Panc1 (cell line): Measurements from ENCODE around the gene DDX28. TPM values are rescaled to one million over a fixed set of nuclear protein-coding genes. Genes with fewer than 3 reads are reported as not detected.
"Not testable (repeated sequence)": the region's sequence is repeated elsewhere in the genome, so short reads cannot be mapped to it uniquely, and the experiment has no call there.

ENCODE experiments used
- ATAC-seq: fragments of 200-7000 bp; cut with Tn5 transposase; 2 replicates; pipeline ENCODE4 v1.9.1; 2020; ENCODE audit warnings: mild to moderate bottlenecking, moderate library complexity
- BruUV-seq: library from RNA; stranded (reverse); fragments of 400-500 nt; replicated peaks from 2 replicates; lab custom pipeline; 2021; lab: Mats Ljungman, UMichigan
- CTCF ChIA-PET: fragments of 300-600 bp; sonication (Branson Sonifier 250); formaldehyde crosslinking; loops from one replicate; lab custom pipeline; 2022; ENCODE audit warnings: antibody characterized with exemption; lab: Charles Lee
- POLR2A ChIA-PET: fragments of 300-600 bp; sonication (Branson Sonifier 250); formaldehyde crosslinking; loops from one replicate; lab custom pipeline; 2022; ENCODE audit warnings: antibody characterized with exemption; lab: Charles Lee
- DNase-seq: peaks from one replicate; pipeline ENCODE4 v3.0.0-alpha.2; 2010; ENCODE audit warnings: low read depth, low spot score
- H3K27ac ChIP-seq: 2 replicates; pipeline ENCODE4 v1.5.1; 2011; ENCODE audit warnings: mild to moderate bottlenecking, low read length, inconsistent platforms
- H3K27me3 ChIP-seq: fragments of 200-500 bp; sonication (Bioruptor generic); 2 replicates; pipeline ENCODE4 v1.6.0; 2014; ENCODE audit warnings: low read length, inconsistent platforms; ENCODE audit not compliant: control insufficient read depth, insufficient read depth
- H3K36me3 ChIP-seq: fragments of 200-500 bp; sonication (Bioruptor generic); 2 replicates; pipeline ENCODE4 v1.5.1; 2014; ENCODE audit warnings: inconsistent platforms, mild to moderate bottlenecking, low read length, moderate library complexity; ENCODE audit not compliant: control insufficient read depth, insufficient read depth
- H3K4me1 ChIP-seq: 2 replicates; pipeline ENCODE4 v1.5.1; 2011; ENCODE audit warnings: inconsistent platforms, mild to moderate bottlenecking, low read length, moderate library complexity; ENCODE audit not compliant: control insufficient read depth, insufficient read depth
- H3K4me3 ChIP-seq, 2 experiments: 2 replicates each; pipeline ENCODE4 v1.5.1; 2011 to 2012; ENCODE audit warnings: low read depth in 2 of 2, low read length in 2 of 2, mild to moderate bottlenecking in 2 of 2, inconsistent platforms in 1 of 2, moderate library complexity in 1 of 2
- H3K9me3 ChIP-seq: fragments of 200-500 bp; sonication (Bioruptor generic); 2 replicates; pipeline ENCODE4 v1.5.1; 2014; ENCODE audit warnings: low read depth, mild to moderate bottlenecking, inconsistent platforms, low read length, moderate library complexity; ENCODE audit not compliant: control insufficient read depth, insufficient read depth
- POLR2AphosphoS5 ChIP-seq: IDR thresholded peaks from 2 replicates; pipeline ENCODE4 v1.6.1; 2012; ENCODE audit warnings: mild to moderate bottlenecking, low read depth, low read length, moderate library complexity
- SIN3A ChIP-seq: IDR thresholded peaks from 2 replicates; pipeline ENCODE4 v1.6.1; 2012; ENCODE audit warnings: low read depth, mild to moderate bottlenecking, low read length, moderate library complexity, borderline replicate concordance; ENCODE audit not compliant: insufficient read depth
- TCF7L2 ChIP-seq: IDR thresholded peaks from 2 replicates; pipeline ENCODE4 v1.6.1; 2011; ENCODE audit warnings: mild to moderate bottlenecking, low read depth, low read length, inconsistent platforms
- in situ Hi-C: cut with HindIII; loops from 2 replicates; pipeline ENCODE4 v1.10.0; 2016; ENCODE audit warnings: low sequenced_read_pairs, low pct_unique_long_range_greater_than_20kb
- intact Hi-C: fragments of 100-400 bp; cut with micrococcal nuclease; formaldehyde crosslinking; loops from one replicate; pipeline ENCODE4 v1.10.0; 2022; ENCODE audit not compliant: unreplicated experiment
- total RNA-seq: library from RNA; stranded (reverse); gene quantifications from one replicate; pipeline ENCODE4 v1.2.1, GENCODE V29; 2021; ENCODE audit not compliant: unreplicated experiment
- TF ChIP-seq, protein P1 (sequence below), 2 experiments: IDR thresholded peaks; 2 replicates each; pipeline ENCODE4 v1.6.1; 2011 to 2012; ENCODE audit warnings: low read depth in 2 of 2, control low read depth in 1 of 2, low read length in 1 of 2, mild to moderate bottlenecking in 1 of 2, moderate library complexity in 1 of 2; ENCODE audit not compliant: insufficient read depth in 1 of 2
- TF ChIP-seq, protein P2 (sequence below): fragments of 450-650 bp; IDR thresholded peaks from 2 replicates; pipeline ENCODE4 v1.5.1; 2017; ENCODE audit warnings: mild to moderate bottlenecking

Gene DDX28
- total RNA-seq, 1 experiment from 2014 or later: 8.4 TPM

GRCh38 chr16:68009872-68010271 is 13.2 kb downstream of the DDX28 start:
- CTCF ChIA-PET: interaction anchor here (0.7 to 0.8 kb wide), 2 partner anchors 167 to 467 kb away, joined by 3 to 5 read pairs; no protein-coding TSS in a partner anchor
- POLR2A ChIA-PET, ATAC-seq, BruUV-seq, H3K27ac ChIP-seq, intact Hi-C loops, H3K4me3 ChIP-seq, H3K4me1 ChIP-seq, H3K36me3 ChIP-seq, H3K9me3 ChIP-seq, in situ Hi-C loops, H3K27me3 ChIP-seq, DNase-seq: not testable (repeated sequence)

DNA sequence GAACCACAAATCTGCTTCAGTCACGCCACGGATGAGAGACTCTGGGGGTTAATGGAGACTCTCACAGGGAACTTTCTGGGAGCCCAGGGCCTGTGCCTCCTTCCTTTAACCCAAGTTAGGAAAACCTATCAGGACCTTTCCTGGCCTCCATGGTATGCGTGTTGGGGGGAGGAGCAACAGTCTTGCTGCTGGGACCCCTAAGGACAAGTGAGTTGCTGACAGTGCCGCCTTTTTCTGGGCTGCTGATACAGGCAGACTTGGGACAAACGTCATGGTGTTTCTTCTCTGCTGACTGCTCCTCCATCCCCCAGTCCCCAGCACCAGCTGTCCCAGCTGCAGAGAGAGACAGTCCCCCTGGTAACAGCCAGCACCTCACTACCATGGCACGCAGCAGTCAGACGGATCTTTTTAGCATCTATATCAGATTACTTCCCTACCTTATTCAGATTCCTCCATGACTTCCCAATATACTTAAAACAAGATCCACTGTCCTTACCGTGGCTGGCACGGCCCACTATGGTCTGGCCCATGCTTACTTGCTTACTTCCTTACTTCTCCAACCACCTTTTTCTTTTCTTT is 13.8 kb downstream of the DDX28 start:
- ChIA-PET POLR2A (no interaction called here), CTCF (interaction anchor here (0.7 to 0.8 kb wide), 2 partner anchors 166 to 466 kb away, joined by 3 to 5 read pairs; no protein-coding TSS in a partner anchor)
- no TSS peak for BruUV-seq
- Histone ChIP-seq H3K27ac (no peak overlapping the region), H3K4me1 (no peaks in the 10 kb centered on the region), H3K4me3 (no peak overlapping the region), H3K27me3 (no peaks in the 10 kb centered on the region), H3K9me3 (no peaks in the 10 kb centered on the region), H3K36me3 (no peaks in the 10 kb centered on the region)
- intact Hi-C loops (no loop called here), in situ Hi-C loops (no loop called here)
- TF ChIP-seq TCF7L2 (no peak), POLR2AphosphoS5 (no peak), SIN3A (no peak)
- TF ChIP-seq, protein P1, sequence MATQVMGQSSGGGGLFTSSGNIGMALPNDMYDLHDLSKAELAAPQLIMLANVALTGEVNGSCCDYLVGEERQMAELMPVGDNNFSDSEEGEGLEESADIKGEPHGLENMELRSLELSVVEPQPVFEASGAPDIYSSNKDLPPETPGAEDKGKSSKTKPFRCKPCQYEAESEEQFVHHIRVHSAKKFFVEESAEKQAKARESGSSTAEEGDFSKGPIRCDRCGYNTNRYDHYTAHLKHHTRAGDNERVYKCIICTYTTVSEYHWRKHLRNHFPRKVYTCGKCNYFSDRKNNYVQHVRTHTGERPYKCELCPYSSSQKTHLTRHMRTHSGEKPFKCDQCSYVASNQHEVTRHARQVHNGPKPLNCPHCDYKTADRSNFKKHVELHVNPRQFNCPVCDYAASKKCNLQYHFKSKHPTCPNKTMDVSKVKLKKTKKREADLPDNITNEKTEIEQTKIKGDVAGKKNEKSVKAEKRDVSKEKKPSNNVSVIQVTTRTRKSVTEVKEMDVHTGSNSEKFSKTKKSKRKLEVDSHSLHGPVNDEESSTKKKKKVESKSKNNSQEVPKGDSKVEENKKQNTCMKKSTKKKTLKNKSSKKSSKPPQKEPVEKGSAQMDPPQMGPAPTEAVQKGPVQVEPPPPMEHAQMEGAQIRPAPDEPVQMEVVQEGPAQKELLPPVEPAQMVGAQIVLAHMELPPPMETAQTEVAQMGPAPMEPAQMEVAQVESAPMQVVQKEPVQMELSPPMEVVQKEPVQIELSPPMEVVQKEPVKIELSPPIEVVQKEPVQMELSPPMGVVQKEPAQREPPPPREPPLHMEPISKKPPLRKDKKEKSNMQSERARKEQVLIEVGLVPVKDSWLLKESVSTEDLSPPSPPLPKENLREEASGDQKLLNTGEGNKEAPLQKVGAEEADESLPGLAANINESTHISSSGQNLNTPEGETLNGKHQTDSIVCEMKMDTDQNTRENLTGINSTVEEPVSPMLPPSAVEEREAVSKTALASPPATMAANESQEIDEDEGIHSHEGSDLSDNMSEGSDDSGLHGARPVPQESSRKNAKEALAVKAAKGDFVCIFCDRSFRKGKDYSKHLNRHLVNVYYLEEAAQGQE (IDR thresholded peaks at IDR 0.05; ENCODE audit: insufficient read depth in 1 of 2, low read depth in 2 of 2, low read length in 1 of 2): no peak
- TF ChIP-seq, protein P2, sequence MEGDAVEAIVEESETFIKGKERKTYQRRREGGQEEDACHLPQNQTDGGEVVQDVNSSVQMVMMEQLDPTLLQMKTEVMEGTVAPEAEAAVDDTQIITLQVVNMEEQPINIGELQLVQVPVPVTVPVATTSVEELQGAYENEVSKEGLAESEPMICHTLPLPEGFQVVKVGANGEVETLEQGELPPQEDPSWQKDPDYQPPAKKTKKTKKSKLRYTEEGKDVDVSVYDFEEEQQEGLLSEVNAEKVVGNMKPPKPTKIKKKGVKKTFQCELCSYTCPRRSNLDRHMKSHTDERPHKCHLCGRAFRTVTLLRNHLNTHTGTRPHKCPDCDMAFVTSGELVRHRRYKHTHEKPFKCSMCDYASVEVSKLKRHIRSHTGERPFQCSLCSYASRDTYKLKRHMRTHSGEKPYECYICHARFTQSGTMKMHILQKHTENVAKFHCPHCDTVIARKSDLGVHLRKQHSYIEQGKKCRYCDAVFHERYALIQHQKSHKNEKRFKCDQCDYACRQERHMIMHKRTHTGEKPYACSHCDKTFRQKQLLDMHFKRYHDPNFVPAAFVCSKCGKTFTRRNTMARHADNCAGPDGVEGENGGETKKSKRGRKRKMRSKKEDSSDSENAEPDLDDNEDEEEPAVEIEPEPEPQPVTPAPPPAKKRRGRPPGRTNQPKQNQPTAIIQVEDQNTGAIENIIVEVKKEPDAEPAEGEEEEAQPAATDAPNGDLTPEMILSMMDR: no peak
- DNase-seq: no peak
- no peak for ATAC-seq

DNA sequence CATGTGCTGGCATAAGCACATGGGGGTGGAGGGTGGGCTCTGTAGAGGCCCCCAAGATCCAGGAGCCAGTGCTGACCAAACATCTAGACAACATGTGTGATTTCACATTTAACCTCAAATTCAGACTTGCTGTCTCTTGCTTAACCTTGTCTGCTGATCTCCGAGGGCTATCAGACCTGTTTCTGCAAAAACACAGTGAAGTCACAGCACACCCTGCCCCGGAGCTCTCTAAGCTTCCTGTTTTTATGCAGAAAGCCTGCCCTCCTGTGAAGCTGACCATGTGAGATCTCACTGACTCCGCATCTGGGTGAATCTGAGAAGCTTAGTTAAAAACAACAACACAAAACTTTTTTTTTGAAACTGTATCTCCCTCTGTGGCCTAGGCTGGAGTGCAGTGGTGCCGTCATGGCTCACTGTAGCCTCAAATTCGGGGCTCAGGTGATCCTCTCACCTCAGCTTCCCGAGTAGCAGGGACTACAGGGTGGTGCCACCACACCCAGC is 17.2 kb downstream of the DDX28 start:
- Histone ChIP-seq H3K36me3 (no peaks in the 10 kb centered on the region), H3K4me3 (no peak overlapping the region), H3K9me3 (no peaks in the 10 kb centered on the region), H3K27ac (no peak overlapping the region), H3K4me1 (no peaks in the 10 kb centered on the region), H3K27me3 (no peaks in the 10 kb centered on the region)
- BruUV-seq: no TSS peak
- ChIA-PET CTCF (no interaction called here), POLR2A (interaction anchor here (0.6 kb wide), 1 partner anchor 1118 kb away, joined by 7 read pairs; no protein-coding TSS in a partner anchor)
- in situ Hi-C loops (no loop called here), intact Hi-C loops (no loop called here)
- ATAC-seq (no peak), DNase-seq (no peak)
- TF ChIP-seq POLR2AphosphoS5: no peak
- TF ChIP-seq SIN3A: no peak
- TF ChIP-seq, protein P2: no peak
- TF ChIP-seq, protein P1 (IDR thresholded peaks at IDR 0.05; ENCODE audit: insufficient read depth in 1 of 2, low read depth in 2 of 2, low read length in 1 of 2): no peak
- TF ChIP-seq TCF7L2: no peak
